Lung (tissue), 12 donors: ENCODE data around the gene SYNE1. TPM values are rescaled to one million over a fixed set of nuclear protein-coding genes. Genes with fewer than 3 reads are reported as not detected.

Source experiments
- ATAC-seq: fragments of 200-7000 bp; cut with Tn5 transposase; one replicate; pipeline ENCODE4 v1.9.1; 2020; ENCODE audit warnings: moderate number of reproducible peaks; ENCODE audit not compliant: insufficient read depth, low FRiP score
- DNase-seq, 3 donors: peaks; one replicate each; pipeline ENCODE4 v3.0.0-alpha.2; 2013 to 2017
- H3K27ac ChIP-seq, 2 donors: one replicate each; pipeline ENCODE4 v1.5.1; 2013; ENCODE audit warnings: mild to moderate bottlenecking in 2 of 2, moderate library complexity in 2 of 2, control low read depth in 1 of 2, inconsistent platforms in 1 of 2, low read depth in 1 of 2, low read length in 1 of 2
- H3K27me3 ChIP-seq, 3 donors: one replicate each; pipeline ENCODE4 v1.5.1; 2013; ENCODE audit warnings: low read length in 2 of 3; ENCODE audit not compliant: control insufficient read depth in 3 of 3, insufficient read depth in 3 of 3
- H3K36me3 ChIP-seq, 4 donors: one replicate each; pipeline ENCODE4 v1.5.1; 2013; ENCODE audit warnings: low read length in 4 of 4, mild to moderate bottlenecking in 1 of 4, moderate library complexity in 1 of 4; ENCODE audit not compliant: control insufficient read depth in 4 of 4, insufficient read depth in 4 of 4
- H3K4me1 ChIP-seq, 5 donors: one replicate each; pipeline ENCODE4 v1.5.1; 2013; ENCODE audit warnings: low read length in 5 of 5, mild to moderate bottlenecking in 2 of 5, moderate library complexity in 1 of 5; ENCODE audit not compliant: control insufficient read depth in 5 of 5, insufficient read depth in 5 of 5
- H3K4me3 ChIP-seq: one replicate; pipeline ENCODE4 v1.5.1; 2013; ENCODE audit warnings: mild to moderate bottlenecking, control low read depth, moderate library complexity
- H3K9ac ChIP-seq, 2 donors: one replicate each; pipeline ENCODE4 v1.5.1; 2013; ENCODE audit warnings: low read length in 2 of 2, control low read depth in 1 of 2; ENCODE audit not compliant: insufficient read depth in 1 of 2
- H3K9me3 ChIP-seq, 4 donors: one replicate each; pipeline ENCODE4 v1.5.1; 2013; ENCODE audit warnings: low read length in 3 of 4, mild to moderate bottlenecking in 1 of 4, moderate library complexity in 1 of 4; ENCODE audit not compliant: control insufficient read depth in 4 of 4, insufficient read depth in 3 of 4
- CTCF ChIP-seq: IDR thresholded peaks from 2 replicates; pipeline ENCODE4 v1.5.1; 2012; ENCODE audit warnings: mild to moderate bottlenecking; ENCODE audit errors: control extremely low read depth, extremely low read depth
- WGBS, 2 donors: extraction: QIAGEN DNeasy Blood & Tissue Kit; methylation state at CpG; one replicate each; pipeline ENCODE4 v1.1.7; 2013; 5-methylcytosine and 5-hydroxymethylcytosine counted together
- polyA plus RNA-seq, 2 donors: library from polyadenylated mRNA; stranded (reverse); fragments of 200-250 nt; gene quantifications; one replicate each; pipeline ENCODE4 v1.2.1, GENCODE V29; 2013
- total RNA-seq, 2 donors: library from RNA; depleted of rRNA in 1 of 2; stranded (reverse); fragments of >200 nt in 1 of 2; gene quantifications; one replicate each; pipeline ENCODE4 v1.2.1, GENCODE V29; 2014 to 2021
- donor health status: control.
- donor health status: control.
- donor health status: Bipolar disorder and iron deficiency.
- donor health status: healthy.
- donor health status: DM: yes; HTN: yes; CAD: no.

SYNE1 gene
- total and polyA plus RNA-seq, 4 donors = 26.4 to 352 (median 131) TPM

GRCh38 chr6:152380351-152380767, 256.8 kb downstream of the SYNE1 start:
- Histone ChIP-seq H3K36me3 (peaks cover 0 to 9% (median 4%) of the 10 kb centered on the region in 4 donors), H3K4me1 (peaks cover 0 to 15% (median 6%) of the 10 kb centered on the region in 5 donors), H3K27me3 (no peaks in the 10 kb centered on the region), H3K4me3 (peak overlapping the region; percentile 0), H3K9me3 (no peaks in the 10 kb centered on the region), H3K9ac (peak overlapping the region; percentile 89 to 99), H3K27ac (peak overlapping the region in 1 of 2 donors; percentile 84)
- peak; percentile 58 for ATAC-seq
- TF ChIP-seq CTCF = no peak
- 23 to 38% methylated on average over 5 of the region's 5 CpGs for whole genome bisulfite sequencing, 2 donors
- DNase-seq = peak; percentile 52 to 92 (median 90)

- peak overlapping the region; percentile 89 to 99 for H3K9ac ChIP-seq
Observed at GRCh38 chr6:152379423-152379822, 257.7 kb downstream of the SYNE1 start.

GRCh38 chr6:152378169-152378568, 259.0 kb downstream of the SYNE1 start:
- peak overlapping the region; percentile 26 to 60 for H3K27ac ChIP-seq

More at GRCh38 chr6:152379423-152379822, 257.7 kb downstream of the SYNE1 start:
- Histone ChIP-seq H3K4me3 (no peak overlapping the region), H3K27ac (no peak overlapping the region), H3K36me3 (peaks cover 0 to 9% (median 4%) of the 10 kb centered on the region in 4 donors), H3K9me3 (no peaks in the 10 kb centered on the region), H3K27me3 (no peaks in the 10 kb centered on the region), H3K4me1 (peaks cover 0 to 15% (median 6%) of the 10 kb centered on the region in 5 donors)
- TF ChIP-seq CTCF = no peak
- DNase-seq = peak in 2 of 3 donors; percentile 37 to 59
- no peak for ATAC-seq

More at GRCh38 chr6:152378169-152378568, 259.0 kb downstream of the SYNE1 start:
- H3K4me1 ChIP-seq = peaks cover 0 to 15% (median 6%) of the 10 kb centered on the region in 5 donors
- TF ChIP-seq CTCF = no peak
- H3K9ac ChIP-seq = peak overlapping the region in 1 of 2 donors; percentile 35
- DNase-seq (peak in 2 of 3 donors; percentile 12 to 17), ATAC-seq (no peak)
- WGBS, 2 donors = 65 to 73% methylated on average over 4 of the region's 4 CpGs
- no peaks in the 10 kb centered on the region for H3K9me3 ChIP-seq
- H3K36me3 ChIP-seq = peaks cover 0 to 13% (median 7%) of the 10 kb centered on the region in 4 donors
- no peak overlapping the region for H3K4me3 ChIP-seq
- no peaks in the 10 kb centered on the region for H3K27me3 ChIP-seq
